ENCODE data around the gene CYP27C1. TPM values are rescaled to one million over a fixed set of nuclear protein-coding genes. Genes with fewer than 3 reads are reported as not detected.
"Not testable (repeated sequence)": the region's sequence is repeated elsewhere in the genome, so short reads cannot be mapped to it uniquely, and the experiment has no call there.

Gene CYP27C1
- polyA plus RNA-seq, 4 donors: 6.6 to 12.6 (median 8.3) TPM

DNA sequence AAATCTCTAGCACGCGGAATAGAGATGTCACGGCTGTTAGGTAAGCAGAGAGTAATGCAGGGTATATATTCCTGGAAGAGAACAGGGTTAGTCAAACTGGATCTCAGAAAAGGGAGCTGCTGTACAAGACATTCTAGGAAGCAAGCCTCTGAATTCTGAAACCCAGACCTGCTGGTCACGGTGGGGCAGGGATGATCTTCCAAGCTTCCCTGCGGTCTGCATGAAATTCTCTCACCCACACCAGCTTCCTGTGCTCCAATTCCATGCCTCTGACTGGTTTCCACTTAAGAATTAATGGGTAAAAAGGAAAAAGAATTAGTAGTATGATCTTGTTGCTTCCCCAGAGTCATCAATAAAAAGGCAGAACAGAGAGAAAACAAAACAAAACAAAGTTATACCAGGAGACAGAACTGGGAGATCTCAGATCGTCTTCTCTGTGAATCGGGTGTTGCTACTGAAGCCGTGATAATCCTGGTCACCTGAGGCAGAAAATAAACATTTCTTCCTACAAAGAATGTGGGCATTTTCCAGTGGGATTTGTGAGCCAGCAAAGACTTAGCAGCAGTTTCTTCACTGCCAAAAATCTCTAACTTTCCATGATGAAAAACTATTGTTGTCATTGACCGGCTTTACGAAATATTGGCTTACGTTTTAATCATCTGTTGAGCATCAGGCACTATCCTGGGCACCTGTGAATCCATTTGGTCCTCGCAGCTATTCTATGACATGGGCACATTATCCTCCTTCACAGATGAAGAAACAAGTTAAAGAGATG, 5.3 kb upstream of the CYP27C1 start:
- no peak for DNase-seq (ENCODE audit: low read depth in 4 of 4, low spot score in 2 of 4)

DNA sequence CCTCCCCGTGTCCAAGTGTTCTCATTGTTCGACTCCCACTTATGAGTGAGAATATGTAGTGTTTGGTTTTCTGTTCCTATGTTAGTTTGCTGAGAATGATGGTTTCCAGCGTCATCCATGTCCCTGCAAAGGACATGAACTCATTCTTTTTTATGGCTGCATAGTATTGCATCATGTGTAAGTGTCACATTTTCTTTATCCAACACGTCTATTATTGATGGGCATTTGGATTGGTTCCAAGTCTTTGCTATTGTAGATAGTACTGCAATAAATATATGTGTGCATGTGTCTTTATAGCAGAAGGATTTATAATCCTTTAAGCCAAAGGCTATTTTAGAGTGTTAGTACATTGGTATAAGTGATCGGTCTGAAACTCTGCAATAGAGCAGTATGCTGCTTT, 4.0 kb upstream of the CYP27C1 start:
- not testable (repeated sequence) for DNase-seq (ENCODE audit: low read depth in 4 of 4, low spot score in 2 of 4)

DNA sequence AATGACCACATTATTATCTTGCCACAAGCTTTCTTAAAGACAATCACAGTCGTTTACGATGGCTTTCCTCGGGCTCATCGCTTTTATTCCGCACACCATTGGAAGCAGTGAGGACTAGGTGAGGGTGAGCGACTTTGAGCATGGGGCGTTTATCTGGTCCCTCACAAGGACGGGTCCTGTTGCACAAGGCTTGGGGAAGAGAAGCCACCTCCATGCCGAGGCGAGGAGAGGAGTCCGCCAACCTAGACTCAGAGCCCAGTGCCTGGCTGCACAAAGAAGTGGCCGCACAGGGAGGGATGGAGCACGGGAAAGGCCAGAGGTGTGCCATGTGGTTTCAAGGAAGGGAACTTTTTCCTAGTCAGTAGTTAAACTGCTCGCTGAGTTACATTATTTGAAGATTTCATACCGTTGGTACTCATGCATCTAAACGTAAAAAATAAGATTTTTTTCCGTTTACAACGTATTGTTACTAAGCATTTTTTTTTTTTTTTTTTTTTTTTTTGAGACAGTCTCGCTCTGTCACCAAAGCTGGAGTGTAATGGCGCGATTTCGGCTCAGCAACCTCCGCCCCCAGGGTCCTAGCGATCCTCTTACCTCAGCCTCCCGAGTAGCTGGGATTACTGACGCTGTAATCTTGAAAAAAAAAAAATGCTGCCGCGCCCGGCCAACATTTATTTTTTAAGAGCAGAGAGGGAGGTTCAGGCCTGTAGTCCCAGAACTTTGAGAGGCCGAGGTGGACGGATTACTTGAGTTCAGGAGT, 849 bp upstream of the CYP27C1 start:
- DNase-seq (ENCODE audit: low read depth in 4 of 4, low spot score in 2 of 4): peak in 2 of 4 donors; percentile 49 to 57

DNA sequence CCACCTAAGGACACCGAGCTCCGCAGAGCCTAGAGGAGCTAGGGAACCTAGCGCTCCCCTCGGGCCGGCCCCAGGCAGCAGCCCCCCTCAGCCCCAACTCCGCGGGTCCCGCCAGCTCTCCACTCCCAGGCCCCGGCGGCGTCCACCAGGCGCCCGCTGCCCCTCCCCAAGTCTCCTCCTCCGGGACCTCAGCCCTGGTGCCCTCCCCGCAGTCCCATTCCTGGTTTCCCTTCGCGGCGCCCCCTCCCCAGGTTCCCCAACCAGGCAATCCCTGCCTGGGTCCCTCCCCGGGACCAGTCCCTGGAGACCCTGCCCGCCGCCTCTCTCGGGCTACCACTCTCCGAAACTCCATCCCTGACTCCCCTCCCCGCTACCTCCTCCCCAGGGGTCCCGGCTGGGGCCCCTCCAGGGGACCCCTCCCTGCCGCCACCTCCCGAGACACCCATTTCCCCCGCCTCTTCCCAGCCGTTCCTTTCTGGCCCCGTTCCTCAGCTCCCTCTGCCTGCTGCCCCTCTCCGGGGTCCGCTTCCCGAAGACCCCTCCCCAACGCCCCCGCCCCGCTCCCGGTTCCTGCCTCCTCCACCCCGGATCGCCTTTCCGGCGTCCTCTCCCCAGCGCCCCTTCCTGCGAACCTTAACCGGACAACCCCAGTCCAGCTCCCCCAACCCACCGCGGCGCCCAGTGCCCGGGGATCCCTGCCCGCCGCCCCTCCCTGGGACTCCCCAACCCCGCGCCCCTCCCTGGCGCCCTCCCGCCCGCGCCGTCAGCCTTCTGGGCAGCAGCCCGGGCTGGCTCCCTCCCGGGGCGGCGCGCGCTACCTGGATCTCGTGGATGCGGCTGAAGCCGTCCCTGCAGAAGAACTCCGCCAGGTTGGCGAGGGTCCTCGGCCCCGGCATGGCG, 678 bp downstream of the CYP27C1 start:
- peak; percentile 33 to 50 (median 43) for DNase-seq (ENCODE audit: low read depth in 4 of 4, low spot score in 2 of 4)

DNA sequence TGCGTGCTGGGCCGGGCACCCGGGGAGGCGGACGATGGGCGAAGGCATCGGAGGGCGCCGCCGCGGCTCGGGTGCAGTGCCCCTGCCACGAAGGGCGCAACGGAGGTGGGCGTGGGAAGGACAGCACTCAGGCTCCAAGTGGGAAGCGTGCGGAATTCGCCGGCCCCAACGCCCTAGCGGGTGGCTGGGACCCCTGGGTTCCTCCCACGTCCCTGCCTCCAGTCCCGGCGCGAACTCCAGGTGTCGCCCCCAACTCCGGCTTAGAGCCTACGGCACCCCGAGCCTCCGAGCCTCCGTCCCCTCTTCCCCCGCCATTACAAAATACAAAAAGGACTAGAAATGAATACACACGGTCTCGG, 1.3 kb downstream of the CYP27C1 start:
- DNase-seq (ENCODE audit: low read depth in 4 of 4, low spot score in 2 of 4): no peak

DNA sequence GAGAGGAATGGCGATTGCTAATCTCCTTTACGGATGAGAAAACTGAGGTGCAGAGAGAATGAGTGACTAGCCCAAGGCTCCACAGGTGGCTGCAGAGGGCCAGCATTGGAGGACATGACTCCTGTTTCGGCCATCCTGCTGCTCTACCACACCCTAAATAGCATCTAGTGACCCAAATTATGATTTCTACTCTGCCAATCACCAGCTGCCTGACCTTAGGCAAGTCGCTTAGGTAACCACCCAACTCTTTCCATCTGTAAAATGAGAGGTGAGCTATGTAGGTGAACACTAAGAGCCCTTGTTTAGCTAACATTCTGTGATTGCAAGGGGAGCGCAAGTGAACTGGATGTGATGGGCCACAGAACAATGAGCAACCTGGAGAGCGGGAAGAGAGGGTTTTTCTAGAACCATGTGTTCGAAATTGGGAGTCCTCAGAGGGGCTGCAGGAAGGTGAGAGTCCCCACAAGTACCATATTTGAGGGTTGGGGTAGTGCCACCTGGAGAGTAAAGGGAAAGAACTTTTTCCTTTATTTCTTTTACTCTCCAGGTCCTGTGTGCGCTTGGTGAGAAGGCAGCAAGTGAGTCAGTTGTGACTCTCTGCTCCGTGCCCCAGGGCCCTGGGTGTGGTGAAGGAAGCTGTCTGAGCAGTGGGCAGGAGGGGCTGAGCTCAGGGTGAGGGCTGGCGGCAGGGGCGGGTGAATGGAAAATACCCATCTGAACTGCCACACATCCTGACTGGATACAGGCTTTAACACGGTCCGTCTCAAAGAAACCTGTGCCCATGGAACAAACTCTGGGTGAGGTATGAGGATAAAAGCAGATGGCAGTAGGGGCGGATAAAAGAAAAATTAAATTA, 2.4 kb downstream of the CYP27C1 start:
- no peak for DNase-seq (ENCODE audit: low read depth in 4 of 4, low spot score in 2 of 4)

DNA sequence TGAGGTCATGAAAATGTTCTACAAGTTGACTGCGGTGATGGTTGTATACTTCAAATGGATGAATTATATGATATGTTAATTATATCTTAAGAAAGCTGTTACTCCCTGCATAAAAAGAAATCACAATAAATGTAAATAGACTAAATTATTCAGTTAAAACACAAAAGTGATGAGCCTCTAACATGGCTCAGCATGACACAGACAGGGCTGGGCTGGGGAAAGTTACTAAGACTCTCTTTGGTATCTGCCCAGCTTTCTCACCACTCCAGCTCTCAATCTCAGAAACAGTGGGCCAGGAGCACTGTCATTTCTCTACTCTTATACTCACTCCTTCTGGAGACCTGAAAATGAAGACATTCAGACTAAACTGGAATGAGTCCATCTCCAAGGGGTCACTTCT, 3.5 kb downstream of the CYP27C1 start:
- DNase-seq (ENCODE audit: low read depth in 4 of 4, low spot score in 2 of 4): no peak

DNA sequence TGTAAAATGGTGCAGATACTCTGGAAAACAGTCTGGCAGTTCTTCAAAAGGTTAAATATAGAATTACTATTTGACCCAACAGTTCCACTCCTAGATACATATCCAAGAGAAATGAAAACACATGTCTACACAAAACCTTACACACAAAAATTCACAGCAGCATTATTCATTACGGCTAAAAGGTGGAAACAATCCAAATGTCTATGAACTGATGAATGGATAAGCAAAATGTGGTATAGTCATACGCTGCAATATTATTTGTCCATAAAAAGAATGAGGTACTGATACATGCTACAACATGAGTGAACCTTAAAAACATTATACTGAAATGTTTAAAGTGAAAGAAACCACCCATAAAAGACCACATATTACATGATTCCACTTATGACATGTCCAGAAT, 4.0 kb downstream of the CYP27C1 start:
- no peak for DNase-seq (ENCODE audit: low read depth in 4 of 4, low spot score in 2 of 4)

DNA sequence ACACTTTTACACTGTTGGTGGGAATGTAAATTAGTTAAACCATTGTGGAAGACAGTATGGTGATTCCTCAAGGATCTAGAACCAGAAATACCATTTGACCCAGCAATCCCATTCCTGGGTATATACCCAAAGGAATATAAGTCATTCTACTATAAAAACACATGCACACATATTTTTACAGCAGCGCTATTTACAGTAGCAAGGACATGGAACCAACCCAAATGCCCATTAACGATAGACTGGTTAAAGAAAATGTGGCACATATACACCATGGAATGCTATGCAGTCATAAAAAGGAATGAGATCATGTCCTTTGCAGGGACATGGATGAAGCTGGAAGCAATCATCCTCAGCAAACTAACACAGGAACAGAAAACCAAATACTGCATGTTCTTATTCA, 5.9 kb downstream of the CYP27C1 start:
- not testable (repeated sequence) for DNase-seq (ENCODE audit: low read depth in 4 of 4, low spot score in 2 of 4)

DNA sequence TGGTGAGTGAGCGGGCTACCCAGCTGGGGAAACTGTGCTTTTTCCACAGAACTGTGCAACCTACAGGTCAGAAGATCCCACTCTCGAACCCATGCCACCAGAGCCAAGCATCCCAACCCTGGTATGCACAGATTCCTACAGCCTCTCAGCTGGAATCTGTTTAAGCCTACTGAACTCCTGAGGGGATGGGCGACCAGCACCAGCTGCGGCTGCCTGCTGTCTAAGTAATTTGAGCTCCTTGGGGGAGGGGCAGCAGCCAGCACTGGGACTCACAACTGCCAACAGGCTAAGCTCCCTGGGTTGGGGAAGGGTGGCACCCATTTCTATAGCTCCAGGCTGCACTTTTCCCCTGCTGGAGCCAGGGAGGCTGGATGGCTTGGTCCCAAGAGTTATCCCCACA, 11.8 kb downstream of the CYP27C1 start:
- DNase-seq (ENCODE audit: low read depth in 4 of 4, low spot score in 2 of 4): no peak

DNA sequence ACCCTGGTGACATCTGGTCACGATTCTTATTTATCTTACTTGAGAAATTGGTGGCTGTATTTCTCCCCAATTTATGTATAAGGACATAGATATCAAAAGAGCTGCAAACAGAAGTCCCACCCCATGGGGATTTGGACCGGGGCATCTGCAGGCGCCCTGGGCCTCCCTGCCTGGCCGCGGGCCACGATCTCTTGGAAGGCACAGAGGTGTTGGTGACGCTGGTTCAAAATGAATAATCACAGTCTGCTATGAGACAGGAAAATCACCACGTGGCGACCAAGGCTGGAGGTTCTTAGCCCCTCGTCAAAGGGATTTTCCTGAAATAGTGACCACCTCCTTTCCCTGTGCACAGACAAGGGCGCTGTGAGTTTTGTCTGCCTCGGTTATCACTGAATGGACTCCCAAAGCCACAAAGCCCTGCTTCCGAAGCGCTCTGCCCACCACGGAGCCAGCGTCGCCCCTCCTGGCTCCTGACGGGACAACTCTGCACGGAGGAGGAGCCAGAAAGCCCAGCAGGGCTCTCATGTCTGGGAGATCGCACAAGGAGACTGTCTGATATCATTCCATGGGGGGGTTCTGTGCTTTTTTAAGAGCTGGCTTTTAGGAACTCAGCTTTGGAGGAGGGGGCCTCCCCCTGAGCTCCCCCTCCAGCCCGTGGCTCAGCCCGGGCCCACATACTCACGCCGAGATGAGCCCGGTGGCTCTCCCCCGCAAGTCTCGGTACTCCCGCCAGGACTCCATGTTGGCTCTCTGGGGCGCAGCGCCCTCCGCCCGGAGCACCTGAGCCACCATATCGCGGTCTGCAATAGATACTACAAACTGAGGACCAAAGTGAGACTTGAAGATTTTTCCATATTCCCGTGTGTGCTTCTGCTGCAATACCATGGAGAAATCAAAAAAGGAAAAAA, 14.6 kb downstream of the CYP27C1 start:
- DNase-seq (ENCODE audit: low read depth in 4 of 4, low spot score in 2 of 4): no peak

DNA sequence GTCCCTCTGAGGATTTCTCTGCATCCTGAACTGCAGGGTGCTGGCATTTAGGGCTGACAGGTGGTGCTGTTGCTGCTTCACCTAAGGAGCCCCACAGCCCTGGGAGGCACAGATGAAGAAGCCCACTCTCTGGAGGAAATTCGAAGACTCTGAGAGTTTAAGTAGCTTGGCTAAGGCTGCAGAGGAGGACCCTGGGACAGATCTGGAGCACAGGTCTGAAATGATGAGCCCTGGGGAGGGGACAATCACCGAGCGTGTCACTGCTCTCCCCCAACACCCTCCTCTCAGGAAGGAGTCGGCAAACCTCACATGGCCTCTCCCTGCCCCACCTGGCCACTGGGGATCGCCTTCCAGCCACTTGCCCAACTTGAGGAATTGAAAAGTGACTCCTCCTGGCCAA, 18.6 kb downstream of the CYP27C1 start:
- DNase-seq (ENCODE audit: low read depth in 4 of 4, low spot score in 2 of 4): no peak

DNA sequence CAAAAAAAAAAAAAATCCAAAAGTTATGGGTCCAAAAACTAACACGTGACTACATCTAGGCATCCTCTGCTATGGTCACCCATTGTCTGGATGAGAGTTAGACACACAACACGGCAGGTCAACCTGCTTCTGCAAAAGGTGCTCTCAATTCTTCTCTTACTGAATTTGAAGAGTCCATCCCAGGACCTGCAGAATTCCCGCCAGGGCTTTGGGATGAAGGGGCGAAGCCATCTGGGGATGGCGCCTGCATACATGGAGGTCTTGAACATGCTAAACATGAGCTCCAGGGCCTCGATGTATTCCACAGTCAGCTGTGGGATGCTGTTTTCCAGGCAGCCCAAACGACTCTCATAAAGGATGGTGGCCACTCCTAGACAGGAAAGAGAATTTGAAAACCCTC, 19.1 kb downstream of the CYP27C1 start:
- DNase-seq (ENCODE audit: low read depth in 4 of 4, low spot score in 2 of 4): no peak

DNA sequence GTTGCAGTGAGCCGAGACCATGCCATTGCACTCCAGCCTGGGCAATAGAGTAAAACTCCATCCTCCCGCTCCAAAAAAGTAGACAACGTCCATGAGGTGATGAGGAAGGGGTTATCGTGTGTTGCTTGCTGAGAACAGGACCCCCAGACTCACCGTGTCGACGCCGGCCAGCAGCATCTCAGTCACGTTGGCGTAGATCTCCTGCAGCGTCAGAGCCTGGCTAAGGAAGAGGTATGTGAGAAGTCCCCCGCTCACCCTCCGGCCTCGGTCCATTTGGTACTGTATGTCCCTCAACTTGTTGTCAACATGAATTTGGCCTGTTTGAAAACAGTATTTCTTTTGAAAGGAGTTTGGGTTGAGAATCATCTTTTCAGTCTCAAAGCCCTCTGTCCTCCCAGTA, 20.9 kb downstream of the CYP27C1 start:
- DNase-seq (ENCODE audit: low read depth in 4 of 4, low spot score in 2 of 4): no peak

DNA sequence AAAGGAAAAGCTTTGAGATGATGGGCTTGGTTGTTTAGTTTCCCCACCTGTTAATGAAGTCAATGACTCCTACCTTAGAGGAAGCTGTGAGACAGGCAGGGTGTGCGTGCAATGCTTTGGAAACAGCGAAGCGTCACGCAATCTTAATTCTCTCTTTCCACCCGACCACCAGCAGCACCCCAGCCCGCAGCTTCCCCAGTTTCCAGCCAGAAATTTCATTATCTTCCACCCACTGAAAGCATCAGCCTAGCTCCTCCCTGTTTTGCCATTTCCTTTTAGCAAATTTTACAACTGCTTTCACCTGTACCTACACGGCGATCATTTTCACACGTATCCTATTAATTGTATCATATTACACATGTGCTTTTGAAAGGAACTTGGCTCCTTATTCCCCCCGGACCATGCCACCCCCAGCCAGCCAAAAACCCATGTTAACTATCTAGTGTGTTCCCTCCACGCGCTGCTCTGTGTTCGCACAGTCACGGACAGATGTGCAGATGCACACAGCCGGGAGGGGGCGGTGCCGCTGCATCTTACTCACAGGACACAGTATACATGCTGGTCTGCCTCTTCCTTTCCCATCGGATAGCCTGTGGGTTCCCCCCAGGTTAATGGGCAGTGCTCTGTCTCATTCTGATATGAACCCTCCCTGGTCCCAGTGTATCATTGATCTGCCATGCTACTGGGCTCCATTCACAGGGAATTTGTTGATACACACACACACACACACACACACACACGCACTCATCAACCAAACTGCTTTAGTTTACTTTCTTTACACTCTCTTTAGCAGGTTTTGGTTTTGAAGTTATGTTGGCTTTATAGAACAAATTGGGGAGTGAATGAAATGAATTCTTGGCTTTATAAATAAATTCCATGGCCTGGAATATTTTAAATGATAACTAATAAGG, 22.4 kb downstream of the CYP27C1 start:
- no peak for DNase-seq (ENCODE audit: low read depth in 4 of 4, low spot score in 2 of 4)

DNA sequence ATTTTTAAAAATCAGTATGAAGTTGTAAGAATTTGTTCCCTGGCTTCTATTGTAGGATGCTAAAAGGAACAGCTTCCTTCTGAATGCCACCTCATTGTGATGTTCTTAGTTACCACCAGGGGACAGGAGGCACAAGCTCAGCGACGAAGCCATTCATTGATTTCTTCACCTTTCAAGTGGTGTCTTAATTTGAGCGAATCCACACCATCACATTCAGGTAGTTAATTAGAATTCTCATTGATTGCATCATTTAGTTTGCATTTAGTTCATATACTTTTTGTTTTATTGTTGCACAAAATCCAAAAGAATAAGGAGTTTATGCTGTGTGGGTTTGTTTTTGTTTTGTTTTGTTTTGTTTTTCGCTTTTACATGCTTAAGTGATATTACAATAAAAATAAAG, 23.1 kb downstream of the CYP27C1 start:
- DNase-seq (ENCODE audit: low read depth in 4 of 4, low spot score in 2 of 4): no peak

DNA sequence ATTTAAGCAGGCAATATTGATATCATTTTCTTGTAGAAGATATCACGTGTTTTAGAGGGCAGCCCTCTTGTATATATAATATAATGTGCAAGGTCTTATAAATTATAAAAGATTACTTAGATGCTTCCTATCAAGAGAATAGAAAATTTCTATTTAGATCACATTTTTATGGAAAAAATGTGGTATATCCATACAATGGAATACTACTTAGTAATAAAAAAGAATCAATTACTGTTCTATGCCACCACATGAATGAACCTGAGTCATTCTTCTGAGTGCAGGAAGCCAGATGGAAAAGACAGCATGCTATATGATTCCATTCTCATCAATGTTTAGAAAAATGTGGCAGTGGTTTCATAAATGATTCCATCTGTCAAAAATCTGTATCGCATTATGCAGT, 23.6 kb downstream of the CYP27C1 start:
- no peak for DNase-seq (ENCODE audit: low read depth in 4 of 4, low spot score in 2 of 4)
